Measurements from ENCODE around the gene SNRPD3. TPM values are rescaled to one million over a fixed set of nuclear protein-coding genes. Genes with fewer than 3 reads are reported as not detected.

The SNRPD3 gene
- total and polyA plus RNA-seq, 4 donors: 57.2 to 128 (median 85.9) TPM

DNA sequence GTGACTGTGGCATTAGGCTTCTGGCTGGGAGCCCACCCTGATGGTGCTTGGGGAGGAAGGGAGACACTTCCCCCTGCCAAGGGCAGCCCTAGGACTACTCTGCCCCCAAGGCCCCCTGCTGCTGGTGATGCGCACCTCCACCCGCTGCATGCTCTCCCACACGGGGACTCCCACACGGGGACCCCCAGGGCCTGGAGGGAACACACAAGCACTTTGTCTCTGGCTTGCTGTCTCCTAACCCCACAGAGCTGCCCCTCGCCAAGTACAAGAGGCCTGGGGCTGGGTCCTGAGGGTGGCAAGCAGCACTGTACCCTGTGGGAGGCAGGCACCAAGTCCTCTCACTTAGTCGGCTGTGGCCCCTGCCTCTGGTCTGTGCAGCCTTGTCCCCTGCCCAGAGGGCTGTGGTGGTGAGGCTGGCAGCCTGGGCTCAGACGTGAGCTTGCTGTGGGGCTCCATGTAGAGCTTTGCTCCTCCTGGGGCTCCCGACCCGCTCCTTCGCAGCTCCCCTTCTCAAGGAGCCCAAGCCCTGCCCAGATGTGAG lies 29.1 kb downstream of the SNRPD3 start:
- TF ChIP-seq, protein P1, sequence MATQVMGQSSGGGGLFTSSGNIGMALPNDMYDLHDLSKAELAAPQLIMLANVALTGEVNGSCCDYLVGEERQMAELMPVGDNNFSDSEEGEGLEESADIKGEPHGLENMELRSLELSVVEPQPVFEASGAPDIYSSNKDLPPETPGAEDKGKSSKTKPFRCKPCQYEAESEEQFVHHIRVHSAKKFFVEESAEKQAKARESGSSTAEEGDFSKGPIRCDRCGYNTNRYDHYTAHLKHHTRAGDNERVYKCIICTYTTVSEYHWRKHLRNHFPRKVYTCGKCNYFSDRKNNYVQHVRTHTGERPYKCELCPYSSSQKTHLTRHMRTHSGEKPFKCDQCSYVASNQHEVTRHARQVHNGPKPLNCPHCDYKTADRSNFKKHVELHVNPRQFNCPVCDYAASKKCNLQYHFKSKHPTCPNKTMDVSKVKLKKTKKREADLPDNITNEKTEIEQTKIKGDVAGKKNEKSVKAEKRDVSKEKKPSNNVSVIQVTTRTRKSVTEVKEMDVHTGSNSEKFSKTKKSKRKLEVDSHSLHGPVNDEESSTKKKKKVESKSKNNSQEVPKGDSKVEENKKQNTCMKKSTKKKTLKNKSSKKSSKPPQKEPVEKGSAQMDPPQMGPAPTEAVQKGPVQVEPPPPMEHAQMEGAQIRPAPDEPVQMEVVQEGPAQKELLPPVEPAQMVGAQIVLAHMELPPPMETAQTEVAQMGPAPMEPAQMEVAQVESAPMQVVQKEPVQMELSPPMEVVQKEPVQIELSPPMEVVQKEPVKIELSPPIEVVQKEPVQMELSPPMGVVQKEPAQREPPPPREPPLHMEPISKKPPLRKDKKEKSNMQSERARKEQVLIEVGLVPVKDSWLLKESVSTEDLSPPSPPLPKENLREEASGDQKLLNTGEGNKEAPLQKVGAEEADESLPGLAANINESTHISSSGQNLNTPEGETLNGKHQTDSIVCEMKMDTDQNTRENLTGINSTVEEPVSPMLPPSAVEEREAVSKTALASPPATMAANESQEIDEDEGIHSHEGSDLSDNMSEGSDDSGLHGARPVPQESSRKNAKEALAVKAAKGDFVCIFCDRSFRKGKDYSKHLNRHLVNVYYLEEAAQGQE (IDR thresholded peaks at IDR 0.05): no peak
- TF ChIP-seq FOXA2 (IDR thresholded peaks at IDR 0.05) (no peak), SP1 (IDR thresholded peaks at IDR 0.05) (no peak)
- peaks cover 0 to 16% (median 4%) of the 10 kb centered on the region in 4 donors for H3K4me1 ChIP-seq (ENCODE audit: control insufficient read depth in 4 of 4, insufficient read depth in 4 of 4, low read length in 3 of 4)
- no peaks in the 10 kb centered on the region for H3K27me3 ChIP-seq (ENCODE audit: control insufficient read depth in 4 of 4, insufficient read depth in 4 of 4, low read length in 3 of 4)
- H3K9me3 ChIP-seq (ENCODE audit: control insufficient read depth in 4 of 4, low read length in 3 of 4): no peaks in the 10 kb centered on the region
- DNase-seq (ENCODE audit: low spot score): no peak
- peaks cover 0 to 30% (median 6%) of the 10 kb centered on the region in 4 donors for H3K36me3 ChIP-seq (ENCODE audit: control insufficient read depth in 4 of 4, insufficient read depth in 3 of 4, low read depth in 1 of 4, low read length in 3 of 4)
- no peak overlapping the region for H3K9ac ChIP-seq (ENCODE audit: low read depth in 1 of 2, low read length in 2 of 2)
- no peak overlapping the region for H3K4me3 ChIP-seq (ENCODE audit: low read depth in 1 of 3, low read length in 3 of 3)
- H3K27ac ChIP-seq (ENCODE audit: low read depth in 1 of 2, low read length in 2 of 2): no peak overlapping the region
- WGBS: 91% methylated on average over 10 of the region's 10 CpGs

- H3K4me1 ChIP-seq (ENCODE audit: control insufficient read depth in 4 of 4, insufficient read depth in 4 of 4, low read length in 3 of 4): peaks cover 0 to 16% (median 4%) of the 10 kb centered on the region in 4 donors
- 97% methylated on average over 3 of the region's 3 CpGs for WGBS
- no peaks in the 10 kb centered on the region for H3K9me3 ChIP-seq (ENCODE audit: control insufficient read depth in 4 of 4, low read length in 3 of 4)
- H3K36me3 ChIP-seq (ENCODE audit: control insufficient read depth in 4 of 4, insufficient read depth in 3 of 4, low read depth in 1 of 4, low read length in 3 of 4): peaks cover 0 to 30% (median 6%) of the 10 kb centered on the region in 4 donors
- H3K27me3 ChIP-seq (ENCODE audit: control insufficient read depth in 4 of 4, insufficient read depth in 4 of 4, low read length in 3 of 4): no peaks in the 10 kb centered on the region
- H3K27ac ChIP-seq (ENCODE audit: low read depth in 1 of 2, low read length in 2 of 2): no peak overlapping the region
- TF ChIP-seq ATF3 (IDR thresholded peaks at IDR 0.05) (no peak), SP1 (IDR thresholded peaks at IDR 0.05) (no peak), RXRA (IDR thresholded peaks at IDR 0.05) (no peak), YY1 (IDR thresholded peaks at IDR 0.05) (no peak), TAF1 (conservative IDR thresholded peaks at IDR 0.05) (no peak), NR2F2 (IDR thresholded peaks at IDR 0.05) (no peak), FOXA1 (IDR thresholded peaks at IDR 0.05) (no peak), RAD21 (IDR thresholded peaks at IDR 0.05) (no peak), ZBTB33 (IDR thresholded peaks at IDR 0.05) (no peak), HNF4G (IDR thresholded peaks at IDR 0.05) (no peak), CTCF (IDR thresholded peaks at IDR 0.05; ENCODE audit: low read depth, low read length, missing input control) (no peak)
- TF ChIP-seq, protein P1 (IDR thresholded peaks at IDR 0.05): no peak
- H3K4me3 ChIP-seq (ENCODE audit: low read depth in 1 of 3, low read length in 3 of 3): no peak overlapping the region
- DNase-seq (ENCODE audit: low spot score): no peak
- no peak overlapping the region for H3K9ac ChIP-seq (ENCODE audit: low read depth in 1 of 2, low read length in 2 of 2)
Observed at GRCh38 chr22:24585461-24585860, 29.7 kb downstream of the SNRPD3 start.

Data from liver (tissue), 9 donors.